ENCODE measurements around the gene TMCO4.
A peak's percentile ranks its signal among the peaks of the same experiment; 100 is the strongest.
"Not testable (repeated sequence)": the region's sequence is repeated elsewhere in the genome, so short reads cannot be mapped to it uniquely, and the experiment has no call there.

The TMCO4 gene

DNA sequence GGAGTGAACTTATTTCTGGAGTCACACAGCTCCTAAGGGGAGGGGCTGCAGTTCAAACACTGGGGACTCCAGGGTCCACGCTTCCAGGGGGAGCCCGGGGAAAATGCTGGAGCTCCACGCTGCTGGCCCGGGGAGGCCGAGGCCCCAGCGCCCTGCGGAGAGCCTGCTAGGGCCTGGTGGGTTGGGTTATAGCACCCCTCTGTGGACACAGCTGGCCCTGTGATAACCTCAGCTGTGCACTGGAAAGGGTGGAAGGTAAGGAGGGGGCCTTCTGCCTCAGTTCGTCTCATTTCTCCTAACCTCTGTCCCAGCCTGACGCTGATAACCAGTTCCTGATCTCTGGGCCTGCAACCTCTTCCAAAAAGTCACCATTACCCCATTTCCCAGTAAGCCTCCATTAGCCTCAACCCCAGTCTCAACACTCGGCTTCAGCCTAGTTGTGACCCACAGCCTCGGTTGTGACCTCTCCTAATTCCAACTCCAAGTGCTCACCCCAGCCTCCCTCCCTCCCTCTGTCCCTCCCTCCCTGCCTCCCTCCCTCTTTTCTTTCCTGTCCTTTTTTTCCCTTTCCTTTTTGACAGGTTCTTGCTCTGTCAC lies 148.5 kb downstream of the TMCO4 start:
- DNase-seq = peak; percentile 53 to 60

DNA sequence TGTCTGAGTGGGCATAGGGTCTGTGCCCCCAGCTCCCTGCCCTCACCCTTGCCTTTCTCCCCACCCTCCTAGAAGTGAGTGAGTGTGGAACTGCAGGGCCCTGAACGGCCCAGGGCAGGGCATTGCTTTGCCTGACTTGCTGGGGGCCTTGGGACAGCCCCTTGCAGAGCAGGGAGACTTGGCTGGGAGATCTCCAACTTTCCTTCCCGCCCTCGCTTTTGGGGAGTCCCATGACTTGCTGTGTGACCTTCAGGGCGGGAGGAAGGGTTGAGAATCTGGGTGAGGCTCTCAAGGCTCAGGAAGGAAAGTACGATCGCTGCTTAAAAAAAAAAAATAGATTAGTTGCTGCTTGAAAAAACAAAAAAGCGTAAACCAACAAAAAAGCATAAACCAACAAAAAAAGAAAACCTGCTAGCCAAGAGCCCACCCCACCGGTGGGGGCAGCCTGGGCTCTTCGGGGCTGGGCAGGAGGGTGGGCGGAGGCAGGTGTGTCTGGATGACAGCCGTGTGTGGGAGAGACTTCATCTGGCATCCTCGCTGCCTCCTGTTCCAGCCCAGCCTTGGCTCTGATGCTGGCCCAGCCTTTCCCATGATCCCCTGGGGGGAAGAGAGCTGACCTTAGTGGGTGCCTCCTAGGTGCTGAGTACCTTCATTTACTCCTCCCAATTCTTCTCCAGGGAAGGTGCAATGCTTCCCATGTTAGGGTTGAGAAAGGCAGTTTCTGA lies 149.1 kb downstream of the TMCO4 start:
- DNase-seq = no peak

DNA sequence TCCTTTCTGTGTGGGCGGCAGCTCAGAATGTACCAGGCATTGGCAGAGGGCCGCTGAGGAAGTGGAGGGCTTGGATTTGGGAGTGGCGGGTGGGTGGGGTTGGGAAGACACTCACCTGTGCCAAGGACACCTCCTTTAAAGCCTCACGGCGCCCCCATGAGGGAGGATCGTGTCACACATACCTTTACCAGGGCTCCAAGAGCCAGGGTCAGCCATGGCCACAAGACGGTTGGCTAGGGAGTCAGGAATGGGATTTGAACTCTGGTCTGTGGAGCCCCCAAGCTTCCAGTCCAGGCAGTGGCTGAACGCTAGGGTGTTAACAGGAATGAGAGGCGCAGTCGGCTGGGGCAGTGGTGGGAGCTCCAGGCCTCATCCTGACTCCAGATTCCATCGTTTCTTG lies 151.0 kb downstream of the TMCO4 start:
- DNase-seq = no peak

DNA sequence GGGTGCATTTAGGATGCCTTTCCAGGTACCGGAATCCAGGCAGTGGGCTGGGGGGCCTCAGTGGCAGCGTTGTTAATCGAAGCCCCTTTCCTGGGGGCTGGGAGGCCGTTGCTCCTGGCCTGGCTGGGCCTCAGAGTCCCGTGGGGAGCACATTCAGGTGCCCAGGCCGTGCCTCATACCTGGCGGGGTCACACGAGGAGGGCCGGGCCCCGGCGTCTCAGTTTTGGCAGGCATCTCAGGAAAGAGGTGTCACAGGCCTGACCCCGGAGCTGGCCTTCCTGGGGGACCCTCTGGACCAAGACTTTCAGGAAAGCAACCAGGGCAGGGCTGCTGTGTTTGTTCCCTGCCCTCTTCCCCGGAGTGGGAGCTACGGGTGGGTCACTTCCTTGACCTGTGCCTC lies 151.5 kb downstream of the TMCO4 start:
- no peak for DNase-seq

DNA sequence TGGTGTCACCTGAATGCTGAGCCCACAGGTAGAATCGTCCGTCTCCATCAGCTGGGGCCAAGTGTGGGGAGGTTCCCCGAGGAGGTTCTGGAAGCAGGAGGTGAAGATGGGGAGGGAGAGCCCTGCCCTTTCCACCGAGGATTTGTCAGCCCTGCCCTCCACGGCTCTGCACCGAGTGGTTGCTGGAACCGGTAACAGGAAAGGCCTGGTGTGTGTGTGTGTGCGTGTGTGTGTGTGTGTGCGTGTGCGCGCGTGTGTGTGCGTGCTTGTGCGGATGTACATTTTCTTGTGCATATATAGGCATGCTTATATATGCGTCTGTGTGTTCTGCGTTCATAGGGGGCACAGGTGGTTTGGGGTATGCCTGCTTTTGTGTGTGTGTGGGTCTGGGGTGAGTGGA lies 152.1 kb downstream of the TMCO4 start:
- DNase-seq = peak; percentile 24 to 42

DNA sequence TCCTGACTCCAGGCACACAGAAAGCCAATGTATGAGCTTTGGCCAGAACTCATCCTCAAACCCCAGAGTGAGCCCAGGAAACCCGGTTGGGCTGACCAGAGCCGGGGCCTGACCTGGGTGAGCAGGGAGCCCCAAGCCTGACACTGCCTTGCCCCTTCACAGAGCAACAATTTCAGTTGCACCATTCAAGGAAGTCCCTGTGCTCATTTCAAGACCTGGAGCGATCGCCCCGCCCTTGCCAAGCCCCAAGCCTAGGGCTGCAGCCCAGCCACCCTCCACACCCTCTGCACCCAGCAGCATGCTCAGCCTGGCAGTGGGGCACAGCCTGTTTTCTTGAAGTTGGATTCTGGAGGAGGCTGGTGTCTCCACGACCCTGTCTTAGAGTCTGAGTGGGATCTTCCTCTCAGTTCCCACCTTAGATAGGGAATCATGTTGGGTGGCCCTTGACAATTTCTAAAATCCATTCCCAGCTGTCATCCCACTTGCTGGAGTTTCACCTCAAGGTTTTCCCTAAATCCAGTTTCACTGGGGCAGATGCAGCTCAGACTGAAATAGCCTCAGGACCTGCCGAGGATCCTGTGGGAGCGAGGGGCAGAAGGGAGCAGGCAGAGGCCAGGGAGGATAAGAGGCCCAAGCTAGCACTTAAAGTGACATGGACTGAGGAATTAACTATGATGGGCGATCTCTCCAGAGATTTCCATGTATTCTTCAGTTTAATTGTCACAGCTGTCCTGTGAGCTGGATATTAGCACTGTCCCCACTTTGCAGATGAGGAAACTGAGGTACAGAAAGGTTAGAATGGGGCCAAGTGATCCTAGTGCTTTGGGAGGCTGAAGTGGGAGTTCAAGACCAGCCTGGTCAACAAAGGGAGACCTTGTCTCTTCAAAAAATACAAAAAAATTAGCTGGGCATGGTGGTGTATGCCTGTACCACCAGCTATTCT lies 153.1 kb downstream of the TMCO4 start:
- no peak for DNase-seq

DNA sequence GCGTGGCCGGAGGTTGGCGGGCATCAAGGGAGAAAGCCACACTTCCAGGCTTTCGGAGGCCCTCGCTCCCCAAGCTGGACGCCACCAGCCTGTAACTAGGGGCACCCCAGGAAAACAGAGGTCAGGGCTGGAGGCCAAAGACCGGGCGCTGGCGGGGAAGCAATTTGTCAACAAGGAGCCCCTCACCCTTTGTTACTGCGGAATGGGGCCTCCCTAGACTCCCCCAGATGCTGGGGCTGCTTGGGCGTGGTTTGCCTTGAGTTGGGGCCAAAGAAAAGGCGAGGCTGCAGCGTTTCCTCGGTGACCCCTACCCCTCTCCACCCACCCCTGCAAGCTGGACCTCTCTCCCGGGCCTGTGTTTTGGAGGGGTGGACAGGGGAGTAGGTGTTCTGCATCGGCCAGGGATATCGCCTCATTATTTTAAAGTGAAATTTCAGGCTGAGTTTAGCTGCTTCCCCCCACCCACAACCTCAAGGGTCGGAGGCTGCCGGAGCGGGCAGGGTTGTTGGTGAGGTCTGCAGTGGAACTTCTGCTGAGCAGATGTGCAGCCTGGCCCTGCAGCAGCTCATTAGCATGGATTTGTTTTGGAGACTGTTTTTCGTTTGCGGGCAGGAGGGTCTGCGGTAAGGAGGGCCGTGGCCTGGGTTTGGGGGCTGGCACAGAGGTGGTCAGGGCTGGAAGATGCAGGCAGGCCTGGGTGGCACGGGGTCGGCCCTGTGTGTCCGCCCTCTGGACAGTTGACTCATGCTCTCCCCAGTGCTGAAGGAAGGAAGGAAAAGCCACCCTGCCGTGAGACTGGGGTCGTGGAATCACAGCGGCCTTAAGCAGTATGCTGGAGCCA lies 154.1 kb downstream of the TMCO4 start:
- DNase-seq = no peak

DNA sequence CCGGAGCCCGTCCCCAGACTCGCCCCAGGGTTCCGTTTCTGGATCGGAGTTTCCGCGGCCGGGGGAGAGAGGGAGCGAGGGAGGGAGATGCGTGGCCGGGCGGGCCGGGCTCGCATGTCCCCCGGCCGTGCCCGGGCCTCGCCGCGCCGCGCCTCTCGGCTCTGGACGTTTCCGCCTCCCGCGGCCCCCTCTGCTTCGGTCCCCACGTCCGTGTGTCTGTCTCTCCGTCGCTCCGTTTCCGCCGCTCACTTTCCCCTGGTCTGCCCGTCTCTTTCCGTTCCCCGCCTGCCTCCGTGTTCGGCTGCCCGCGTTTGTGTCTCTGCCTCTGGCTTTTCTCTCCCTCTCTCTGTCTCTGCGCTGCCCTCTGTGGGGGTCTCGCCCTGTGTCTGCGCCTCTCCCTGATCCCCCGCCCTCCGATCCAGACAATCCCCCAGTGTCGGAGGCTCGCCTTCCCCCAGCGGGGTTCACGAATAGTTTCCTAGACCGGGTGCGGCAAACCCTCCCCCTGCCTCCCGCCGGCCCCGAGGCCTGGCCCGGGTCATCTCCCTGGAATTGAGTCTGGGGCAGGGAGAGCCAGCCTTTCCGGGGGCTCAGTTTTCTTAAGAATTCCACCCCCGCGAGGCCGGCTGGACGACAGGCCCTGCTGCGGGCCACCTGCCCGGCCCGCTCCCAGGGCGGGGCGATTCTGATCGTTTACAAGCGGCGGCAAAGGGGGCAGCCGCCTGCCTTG lies 154.9 kb downstream of the TMCO4 start:
- DNase-seq = peak; percentile 27 to 49

DNA sequence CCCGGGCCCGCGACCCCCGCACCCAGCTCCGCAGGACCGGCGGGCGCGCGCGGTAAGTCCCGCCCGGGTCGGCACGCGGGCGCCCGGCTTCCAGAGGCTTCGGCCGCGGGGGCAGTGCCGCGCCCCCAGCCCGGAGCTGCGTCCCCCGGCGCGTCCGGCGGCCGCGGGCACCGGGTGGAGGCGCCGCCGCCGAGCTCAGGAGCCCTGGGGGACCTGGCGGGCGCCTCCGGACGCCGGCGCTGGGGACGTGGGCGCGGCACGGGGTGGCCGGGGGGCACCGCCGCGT lies 155.4 kb downstream of the TMCO4 start:
- DNase-seq = no peak

DNA sequence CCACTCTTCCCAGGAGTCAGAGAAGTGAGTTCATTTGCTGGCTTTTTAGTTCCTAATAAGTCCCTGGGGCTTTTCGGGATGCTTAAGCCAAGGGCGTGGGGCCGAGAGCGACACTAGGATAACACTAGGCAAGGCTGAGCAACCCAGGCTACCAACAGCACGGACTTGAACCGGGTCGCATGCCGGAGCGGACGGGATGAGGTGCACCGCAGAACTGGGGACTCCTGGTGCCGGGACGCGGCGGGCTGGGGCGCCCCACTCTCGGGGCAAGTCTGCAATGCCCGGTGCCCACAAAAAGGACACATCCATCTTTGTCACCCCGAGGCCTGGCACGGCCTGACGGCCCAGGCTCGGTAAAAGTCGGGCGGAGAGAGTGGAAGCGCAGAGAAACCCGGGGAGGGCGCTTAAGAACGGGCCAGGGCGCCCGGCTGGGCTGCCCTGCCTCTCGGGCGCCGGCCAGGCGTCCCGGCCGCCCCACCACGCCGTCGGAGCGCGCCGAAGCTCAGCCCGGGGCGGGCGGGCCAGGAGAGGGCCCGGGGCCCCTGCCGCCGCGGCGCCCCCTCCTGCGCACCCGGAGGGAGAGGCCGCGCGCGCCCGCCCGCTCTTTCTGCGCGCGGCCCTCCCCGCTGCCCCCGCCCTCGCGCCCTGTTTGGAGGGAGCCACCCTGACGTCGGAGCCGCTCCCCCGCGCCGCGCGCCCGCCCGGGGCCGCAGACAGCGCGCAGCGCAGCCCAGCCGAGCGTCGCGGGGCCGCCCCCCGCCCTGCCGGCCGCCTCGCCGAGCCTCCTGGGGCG lies 155.9 kb downstream of the TMCO4 start, which contains the start of gene NBL1:
Gene NBL1 (plus strand): TSS at position 710 of the 793 bp plus-strand sequence. CDS start 10,720 bp downstream, outside the sequence.
- peak; percentile 66 to 72 for DNase-seq

DNA sequence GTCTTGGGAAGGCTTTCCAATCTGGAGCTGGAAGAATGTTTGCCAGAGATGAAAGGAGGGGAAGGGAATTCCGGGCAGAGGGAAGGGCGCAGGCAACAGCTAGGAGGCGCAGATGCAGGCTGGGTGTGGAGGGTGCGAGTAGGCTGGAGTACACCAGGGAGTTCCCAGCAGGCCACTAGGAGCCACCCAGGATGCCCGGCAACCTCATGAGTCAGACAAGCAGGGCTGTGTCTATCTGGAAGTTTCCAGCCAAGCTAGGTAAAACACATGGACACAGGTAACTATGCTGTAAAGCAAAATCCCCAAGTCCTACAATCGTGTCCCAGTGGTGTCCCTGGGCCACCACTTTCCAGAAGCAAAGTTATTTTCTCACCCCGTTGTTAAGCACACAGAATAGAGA lies 156.6 kb downstream of the TMCO4 start:
- DNase-seq = no peak

DNA sequence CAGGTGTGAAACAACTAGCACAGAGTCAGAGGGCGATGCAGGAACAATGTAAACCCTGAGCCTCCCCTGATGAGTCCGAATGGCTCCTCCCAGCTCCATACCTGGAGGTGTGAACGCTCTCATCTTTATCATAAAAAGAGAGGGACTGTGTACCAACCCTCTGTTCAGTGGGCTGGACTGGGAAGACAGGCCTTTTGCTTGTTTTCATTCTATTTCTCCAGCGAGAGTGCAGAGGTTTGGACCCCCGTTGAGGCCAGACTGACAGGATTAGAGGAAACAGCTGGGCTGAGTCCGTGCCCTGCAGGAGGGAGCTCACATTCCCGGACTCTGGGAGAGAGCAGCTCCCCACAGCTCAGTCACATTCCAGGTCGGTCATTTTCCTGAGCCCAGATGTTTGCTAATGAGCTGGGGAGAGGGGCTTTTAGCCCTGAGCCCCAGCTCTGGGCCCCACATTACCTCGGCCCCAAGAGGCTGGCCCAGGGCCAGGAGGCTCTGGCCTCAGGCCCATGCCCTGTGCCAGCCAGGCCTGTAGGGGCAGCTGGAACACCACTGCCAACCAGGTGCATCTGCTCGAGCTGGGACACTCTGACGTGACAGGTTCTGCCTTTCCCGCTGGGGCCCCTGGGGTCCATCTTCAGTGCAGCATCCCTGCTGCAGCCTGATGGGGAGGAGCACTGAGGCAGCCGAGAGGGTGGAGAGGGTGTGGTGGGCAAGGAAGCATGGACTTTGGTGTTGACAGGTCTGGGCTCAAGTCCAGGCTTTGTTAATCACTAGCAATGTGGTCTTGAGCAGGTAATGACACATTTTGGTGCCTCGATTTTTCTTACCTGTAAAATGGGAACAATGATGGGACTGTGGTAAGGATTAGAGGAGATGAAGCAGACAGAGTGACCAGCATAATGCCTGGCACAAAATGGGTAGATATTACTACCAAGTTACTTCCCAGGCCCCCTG lies 159.1 kb downstream of the TMCO4 start:
- no peak for DNase-seq

DNA sequence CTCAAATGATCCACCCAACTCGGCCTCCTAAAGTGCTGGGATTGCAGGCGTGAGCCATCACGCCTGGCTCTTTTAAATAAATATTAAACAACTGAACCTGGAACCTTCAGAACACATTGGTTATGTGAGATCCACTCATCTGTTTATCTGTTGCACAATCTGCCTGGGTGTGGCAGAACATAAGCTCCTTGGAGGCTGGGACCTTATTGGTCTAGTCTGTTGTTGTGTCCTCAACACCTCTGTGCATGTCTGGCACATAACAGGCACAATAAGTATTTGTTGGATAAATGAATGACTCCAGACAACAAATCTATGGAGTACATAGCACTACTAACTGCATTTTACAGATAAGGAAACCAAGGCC lies 159.7 kb downstream of the TMCO4 start:
- DNase-seq = no peak

DNA sequence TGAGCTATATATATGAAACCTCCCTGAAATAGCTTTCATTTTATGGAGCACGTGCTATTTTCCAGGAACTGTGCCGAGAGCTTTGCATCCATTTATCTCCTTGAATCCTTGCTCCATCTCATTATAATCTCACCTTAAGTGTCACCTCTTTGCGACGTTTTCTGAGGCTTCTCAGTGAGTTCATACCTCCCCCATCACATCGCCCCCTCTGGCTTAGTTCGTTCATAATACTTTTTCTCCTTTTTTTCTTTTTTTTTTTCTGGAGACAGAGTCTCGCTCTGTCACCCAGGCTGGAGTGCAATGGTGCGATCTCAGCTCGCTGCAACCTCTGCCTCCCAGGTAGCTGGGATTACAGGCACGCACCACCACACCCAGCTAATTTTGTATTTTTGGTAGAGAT lies 160.5 kb downstream of the TMCO4 start:
- not testable (repeated sequence) for DNase-seq

DNA sequence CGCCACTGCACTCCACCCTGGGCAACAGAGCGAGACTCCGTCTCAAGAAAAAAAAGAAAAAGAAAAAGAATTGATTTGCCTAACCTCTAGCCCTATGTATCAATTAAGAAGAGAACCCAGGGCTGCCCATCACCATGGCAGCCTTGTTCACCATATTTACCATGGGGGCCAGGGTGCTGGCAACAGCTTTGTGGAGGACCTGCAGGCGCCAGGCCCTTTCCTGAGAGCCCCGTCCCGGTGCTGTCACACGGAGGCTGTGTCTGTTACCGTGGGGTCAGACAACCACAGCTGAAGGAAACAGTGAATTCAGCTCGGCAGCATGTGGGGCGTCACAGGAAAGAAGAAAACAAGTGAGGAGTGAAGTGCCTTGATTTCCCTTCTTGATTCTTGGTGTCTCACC lies 162.1 kb downstream of the TMCO4 start:
- no peak for DNase-seq

DNA sequence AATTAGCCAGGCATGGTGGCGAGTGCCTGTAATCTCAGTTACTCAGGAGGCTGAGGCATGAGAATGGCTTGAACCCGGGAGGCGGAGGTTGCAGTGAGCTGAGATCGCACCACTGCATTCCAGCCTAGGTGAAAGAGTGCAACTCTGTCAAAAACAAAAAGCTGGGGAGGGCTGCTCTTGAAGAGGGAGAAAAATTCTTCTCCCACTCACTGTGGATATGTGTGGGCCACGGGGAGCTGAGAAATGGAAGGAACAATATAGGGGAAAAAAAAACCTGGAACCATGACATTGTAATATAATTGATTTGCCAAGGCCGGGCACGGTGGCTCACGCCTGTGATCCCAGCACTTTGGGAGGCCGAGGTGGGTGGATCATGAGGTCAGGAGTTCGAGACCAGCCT lies 163.0 kb downstream of the TMCO4 start:
- DNase-seq = not testable (repeated sequence)

DNA sequence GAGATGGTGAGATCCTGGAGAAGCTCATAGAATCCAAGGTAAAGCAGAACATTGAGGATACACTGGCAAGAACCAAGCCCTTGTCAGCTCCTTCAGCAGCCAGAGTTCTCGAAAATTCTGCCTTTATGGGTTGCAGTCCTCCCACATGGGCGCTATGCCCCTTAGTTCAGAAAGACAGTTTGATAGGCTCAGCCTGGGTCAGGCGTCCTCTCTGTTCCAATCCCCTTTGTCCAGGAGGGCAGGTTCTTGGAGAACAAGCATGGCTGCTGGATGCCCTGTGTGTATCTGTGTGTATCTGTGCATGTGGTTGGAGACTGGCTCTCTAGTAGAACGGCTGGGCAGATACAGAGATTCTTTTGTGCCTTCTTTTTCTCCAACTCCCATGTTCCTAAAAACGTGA lies 163.7 kb downstream of the TMCO4 start:
- DNase-seq = no peak

DNA sequence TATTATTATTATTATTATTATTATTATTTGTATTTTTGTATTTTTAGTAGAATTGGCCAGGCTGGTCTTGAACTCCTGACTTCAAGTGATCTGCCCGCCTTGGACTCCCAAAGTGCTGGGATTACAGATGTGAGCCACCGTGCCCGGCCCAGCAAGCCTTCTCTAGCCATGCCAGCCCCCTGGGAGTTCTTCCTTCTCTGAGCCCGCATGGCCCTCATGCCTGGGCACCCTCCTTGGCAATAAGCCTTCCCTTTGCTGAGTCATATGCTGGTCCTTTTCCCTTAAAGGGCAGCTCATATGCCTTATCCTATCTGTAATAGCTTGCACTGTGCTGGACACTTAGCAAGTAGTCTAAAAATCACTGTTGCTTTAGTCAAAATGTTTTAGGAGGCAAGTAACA lies 164.1 kb downstream of the TMCO4 start:
- DNase-seq = no peak

DNA sequence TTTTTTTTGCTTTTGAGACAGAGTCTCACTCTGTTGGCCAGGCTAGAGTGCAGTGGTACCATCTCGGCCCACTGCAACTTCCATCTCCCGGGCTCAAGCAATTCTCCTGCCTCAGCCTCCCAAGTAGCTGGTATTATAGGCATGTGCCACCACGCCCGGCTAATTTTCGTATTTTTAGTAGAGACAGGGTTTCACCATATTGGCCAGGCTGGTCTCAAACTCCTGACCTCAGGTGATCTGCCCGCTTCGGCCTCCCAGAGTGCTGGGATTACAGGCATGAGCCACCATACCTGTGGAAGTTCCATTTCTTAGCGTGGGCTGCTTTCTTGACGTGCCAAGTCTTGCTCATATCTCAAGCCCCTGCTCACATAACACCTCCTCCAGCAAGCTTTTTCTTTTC lies 164.7 kb downstream of the TMCO4 start:
- not testable (repeated sequence) for DNase-seq

DNA sequence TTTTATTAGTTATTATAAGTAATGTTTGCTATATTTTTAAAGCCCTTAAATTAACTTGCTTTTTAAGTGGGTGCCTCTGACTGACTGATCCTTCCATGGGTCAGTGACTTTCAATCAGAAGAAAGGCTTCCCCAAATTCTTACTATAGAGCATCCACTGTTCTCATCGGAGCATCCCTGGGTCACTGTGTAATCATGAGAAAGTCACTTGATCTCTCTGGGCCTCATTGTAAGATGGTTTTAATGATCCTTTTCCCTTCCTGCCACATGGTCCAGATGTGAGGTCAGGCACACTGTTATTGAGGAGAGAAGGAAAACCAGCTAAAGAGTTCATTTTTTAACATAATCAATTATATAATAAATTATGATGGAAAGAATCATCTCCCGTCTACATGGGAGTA lies 166.6 kb downstream of the TMCO4 start:
- no peak for DNase-seq

Measured in CD4-positive, alpha-beta T cell treated with Interleukin-4 for 1 hour (primary cell).